NT2/D1 (cell line): ENCODE results near the gene TRAK2.

Experiments used
- SUZ12 ChIP-seq: IDR thresholded peaks from 2 replicates; pipeline ENCODE4 v1.6.1; 2011; ENCODE audit not compliant: insufficient read length, insufficient read depth; ENCODE audit errors: extremely low read depth
- YY1 ChIP-seq: IDR thresholded peaks from 2 replicates; pipeline ENCODE4 v1.6.1; 2011; ENCODE audit not compliant: insufficient read length, insufficient read depth
- ZNF274 ChIP-seq: IDR thresholded peaks from 2 replicates; pipeline ENCODE4 v1.6.1; 2011; ENCODE audit warnings: mild to moderate bottlenecking, low read depth, low read length

GRCh38 chr2:201404699-201405280 lies 46.5 kb downstream of the TRAK2 start:
- TF ChIP-seq ZNF274 (no peak), SUZ12 (no peak), YY1 (no peak)
